GM20000 (cell line): Measurements from ENCODE around the gene CLCN6.

ENCODE experiments used
- DNase-seq: peaks from one replicate; pipeline ENCODE4 v3.0.0; 2012; ENCODE audit warnings: low spot score
- TF ChIP-seq, protein P1 (sequence below): IDR thresholded peaks from 2 replicates; pipeline ENCODE4 v1.5.1; 2012; ENCODE audit warnings: mild to moderate bottlenecking, control low read depth; ENCODE audit errors: extremely low read depth, missing control alignments

The CLCN6 gene

DNA sequence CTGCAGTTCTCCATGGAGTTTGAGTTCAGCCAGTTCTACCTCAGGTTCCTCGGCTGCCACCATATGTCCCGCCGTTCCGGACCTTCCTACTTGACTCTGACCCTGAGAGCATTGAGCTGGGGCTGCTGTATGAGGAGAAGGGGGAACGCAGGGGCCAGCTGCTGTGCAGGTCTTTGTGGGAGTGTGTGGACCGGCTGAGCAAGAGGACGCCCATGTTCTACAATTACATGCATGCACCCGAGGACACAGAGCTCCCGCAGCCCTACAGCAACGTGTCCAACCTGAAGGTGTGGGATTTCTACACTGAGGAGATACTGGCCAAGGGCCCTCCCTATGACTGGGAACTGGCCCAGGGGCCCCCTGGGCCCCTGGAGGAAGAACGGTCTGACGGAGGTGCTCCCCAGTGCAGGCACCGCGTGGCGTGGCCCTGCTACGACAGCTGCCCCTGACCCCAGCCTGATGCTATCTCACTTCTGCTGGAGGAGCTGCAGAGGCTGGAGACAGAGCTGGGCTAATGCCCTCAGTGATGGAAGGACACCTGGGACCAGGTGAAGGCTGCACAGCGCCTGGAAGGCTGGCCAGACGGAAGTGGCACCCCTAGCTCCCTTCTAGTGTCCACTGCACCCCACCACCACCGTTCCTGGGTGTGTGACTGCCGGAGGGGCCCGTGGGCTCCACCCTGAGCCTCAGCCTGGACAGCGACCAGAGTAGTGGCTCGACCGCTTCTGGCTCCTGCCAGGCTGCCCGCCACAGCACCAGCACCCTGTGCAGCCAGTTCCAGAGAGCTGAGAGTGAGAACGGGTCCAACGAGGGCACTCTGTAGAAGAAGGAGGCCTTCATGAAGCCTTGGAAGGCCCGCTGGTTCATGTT lies 73.6 kb downstream of the CLCN6 start:
- DNase-seq = no peak
- TF ChIP-seq, protein P1, sequence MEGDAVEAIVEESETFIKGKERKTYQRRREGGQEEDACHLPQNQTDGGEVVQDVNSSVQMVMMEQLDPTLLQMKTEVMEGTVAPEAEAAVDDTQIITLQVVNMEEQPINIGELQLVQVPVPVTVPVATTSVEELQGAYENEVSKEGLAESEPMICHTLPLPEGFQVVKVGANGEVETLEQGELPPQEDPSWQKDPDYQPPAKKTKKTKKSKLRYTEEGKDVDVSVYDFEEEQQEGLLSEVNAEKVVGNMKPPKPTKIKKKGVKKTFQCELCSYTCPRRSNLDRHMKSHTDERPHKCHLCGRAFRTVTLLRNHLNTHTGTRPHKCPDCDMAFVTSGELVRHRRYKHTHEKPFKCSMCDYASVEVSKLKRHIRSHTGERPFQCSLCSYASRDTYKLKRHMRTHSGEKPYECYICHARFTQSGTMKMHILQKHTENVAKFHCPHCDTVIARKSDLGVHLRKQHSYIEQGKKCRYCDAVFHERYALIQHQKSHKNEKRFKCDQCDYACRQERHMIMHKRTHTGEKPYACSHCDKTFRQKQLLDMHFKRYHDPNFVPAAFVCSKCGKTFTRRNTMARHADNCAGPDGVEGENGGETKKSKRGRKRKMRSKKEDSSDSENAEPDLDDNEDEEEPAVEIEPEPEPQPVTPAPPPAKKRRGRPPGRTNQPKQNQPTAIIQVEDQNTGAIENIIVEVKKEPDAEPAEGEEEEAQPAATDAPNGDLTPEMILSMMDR = no peak

DNA sequence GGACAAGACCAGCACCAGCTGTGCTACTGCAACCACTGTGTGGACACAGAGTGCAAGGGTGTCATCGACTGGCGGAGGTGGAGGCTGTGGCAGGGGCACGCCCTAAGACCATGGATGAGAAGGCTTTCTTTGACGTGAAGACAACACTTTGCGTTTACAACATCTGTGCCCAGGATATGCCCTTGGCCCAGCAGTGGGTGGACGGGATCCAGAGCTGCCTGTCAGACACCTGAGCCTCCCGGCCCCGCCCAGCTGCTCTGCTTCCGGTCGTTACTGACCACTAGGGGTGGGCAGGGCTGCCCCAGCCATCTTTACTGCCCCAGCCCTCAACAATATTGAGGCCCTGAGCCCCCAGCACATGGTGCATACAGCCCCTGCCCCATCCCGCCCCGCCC lies 74.2 kb downstream of the CLCN6 start:
- TF ChIP-seq, protein P1 = no peak
- no peak for DNase-seq

DNA sequence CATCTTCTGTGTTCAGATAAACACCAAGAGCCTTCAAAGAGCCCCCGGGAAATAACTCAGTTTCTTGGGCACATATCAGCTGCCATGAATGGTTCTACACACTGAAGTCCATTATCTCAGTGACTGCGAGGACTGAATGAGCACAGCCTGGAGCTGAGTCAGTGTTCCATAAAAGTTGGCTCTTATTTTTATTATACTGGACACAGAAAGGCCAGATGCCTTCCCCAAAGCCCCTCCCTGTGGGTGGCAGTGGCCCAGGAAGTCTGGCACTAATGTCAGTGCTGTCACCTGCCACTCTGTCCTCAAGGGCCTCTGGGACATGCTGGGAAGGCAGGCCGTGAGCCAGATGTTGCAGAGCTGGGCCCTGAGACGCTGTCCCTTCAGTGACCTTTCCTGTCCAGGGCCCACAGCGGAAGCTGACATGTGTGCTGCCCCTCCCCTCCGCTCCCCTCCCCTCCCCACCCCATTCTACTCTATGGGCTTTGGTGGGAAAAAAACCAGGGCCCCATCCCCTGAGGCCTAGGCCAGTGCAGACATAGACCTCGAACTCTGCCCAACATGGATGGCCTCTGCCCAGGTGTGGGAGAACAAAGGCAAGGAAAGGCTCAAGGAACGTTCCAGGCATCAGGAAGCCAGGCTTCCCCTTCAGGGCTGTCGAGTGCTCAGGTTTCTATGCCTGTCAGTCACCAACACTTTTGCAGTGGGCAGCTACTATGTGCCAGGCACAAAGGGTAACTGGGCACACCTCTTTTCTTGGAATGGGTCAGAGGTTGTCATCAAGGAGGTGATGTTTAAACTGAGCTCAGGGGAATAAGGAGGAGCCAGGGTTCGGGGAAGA lies 75.1 kb downstream of the CLCN6 start:
- TF ChIP-seq, protein P1 = no peak
- no peak for DNase-seq

DNA sequence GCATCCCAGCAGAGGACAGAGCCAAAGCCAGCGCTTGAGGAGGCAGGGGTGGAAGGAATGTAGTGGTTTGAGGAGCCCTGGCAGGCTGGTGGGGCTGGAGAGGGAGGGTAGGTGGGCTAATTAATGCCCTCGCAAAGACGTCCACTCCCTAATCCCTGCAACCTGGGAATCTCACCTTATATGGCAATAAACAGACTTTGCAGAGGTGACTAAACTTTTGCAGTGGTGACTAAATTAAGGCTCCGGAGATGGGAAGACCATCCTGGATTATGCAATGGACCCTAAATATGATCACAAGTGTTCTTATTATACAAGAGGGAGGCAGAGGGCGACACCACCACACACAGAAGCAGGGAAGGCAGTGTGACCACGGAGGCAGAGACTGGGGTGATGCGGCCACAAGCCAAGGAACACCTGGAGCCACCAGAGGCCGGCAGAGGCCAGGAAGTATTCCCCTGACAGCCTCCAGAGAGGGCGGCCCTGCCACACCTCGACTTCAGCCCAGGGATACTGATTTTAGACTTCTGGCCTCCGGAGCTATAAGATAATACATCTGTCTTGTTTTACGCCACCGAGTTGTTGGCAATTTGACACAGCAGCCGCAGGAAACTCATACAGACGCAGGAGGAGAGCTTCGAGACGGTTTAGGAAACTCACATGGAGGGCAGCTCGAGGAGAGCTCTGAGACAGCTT lies 75.9 kb downstream of the CLCN6 start:
- TF ChIP-seq, protein P1 = no peak
- DNase-seq = no peak

DNA sequence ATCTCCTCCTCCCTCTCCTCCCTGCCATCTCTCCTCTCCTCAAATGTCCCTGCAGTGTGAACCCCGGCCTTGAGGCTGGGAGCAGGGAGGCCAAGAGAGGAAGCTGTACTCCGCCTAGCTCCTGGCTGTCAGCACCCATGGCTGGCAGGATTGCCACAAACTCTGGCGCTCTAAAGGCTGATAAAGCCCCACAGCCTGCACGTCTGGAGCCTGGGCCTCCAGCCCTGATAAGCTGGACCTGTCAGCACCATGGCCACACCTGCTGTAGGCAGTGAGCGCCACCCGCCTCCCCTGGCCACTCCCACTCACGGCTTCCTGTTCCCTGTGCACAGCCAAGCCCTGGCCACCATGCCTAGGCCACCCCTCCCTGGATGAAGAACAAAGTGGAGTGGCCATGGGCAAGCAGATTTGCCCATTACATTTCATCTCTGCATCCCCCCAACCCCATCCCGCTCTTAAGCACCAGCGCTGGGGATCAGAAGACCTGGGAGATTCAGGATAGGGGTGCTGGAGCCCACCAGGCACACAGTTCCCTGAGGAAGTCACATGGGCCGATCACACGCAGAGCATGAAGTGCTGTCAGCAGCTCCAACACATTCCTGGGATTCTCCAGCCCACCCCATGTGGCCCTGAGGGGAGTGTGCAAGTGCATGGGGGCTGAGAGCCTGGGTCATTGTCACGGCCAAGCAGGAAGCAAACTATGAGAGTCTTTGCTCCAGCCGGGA lies 77.0 kb downstream of the CLCN6 start:
- DNase-seq = no peak
- TF ChIP-seq, protein P1 = no peak

DNA sequence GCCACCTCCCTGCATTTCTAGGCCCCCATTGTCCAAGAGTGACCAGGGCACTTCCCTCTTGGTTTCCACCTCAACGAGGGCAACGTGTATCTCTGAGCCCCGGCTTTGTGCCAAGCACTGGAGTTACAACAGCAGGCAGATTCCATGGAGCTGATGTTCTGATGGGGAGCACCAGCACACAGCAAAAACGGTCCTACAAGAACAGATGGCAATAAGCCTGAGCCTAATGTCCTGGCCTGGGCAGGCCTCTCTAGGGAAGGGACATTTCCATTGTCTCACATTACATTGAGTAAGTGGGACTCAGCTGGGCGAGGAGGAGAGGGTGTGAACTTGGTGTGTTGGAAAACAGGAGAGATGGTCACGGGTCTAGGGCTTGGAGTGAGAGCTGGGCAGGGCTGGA lies 79.9 kb downstream of the CLCN6 start:
- no peak for DNase-seq
- TF ChIP-seq, protein P1 = no peak
